ENCODE results near the gene CSK. TPM values are rescaled to one million over a fixed set of nuclear protein-coding genes. Genes with fewer than 3 reads are reported as not detected.

The CSK gene
- total RNA-seq, 2 donors from 2014 or later, result 64.3 to 68.5 TPM

DNA sequence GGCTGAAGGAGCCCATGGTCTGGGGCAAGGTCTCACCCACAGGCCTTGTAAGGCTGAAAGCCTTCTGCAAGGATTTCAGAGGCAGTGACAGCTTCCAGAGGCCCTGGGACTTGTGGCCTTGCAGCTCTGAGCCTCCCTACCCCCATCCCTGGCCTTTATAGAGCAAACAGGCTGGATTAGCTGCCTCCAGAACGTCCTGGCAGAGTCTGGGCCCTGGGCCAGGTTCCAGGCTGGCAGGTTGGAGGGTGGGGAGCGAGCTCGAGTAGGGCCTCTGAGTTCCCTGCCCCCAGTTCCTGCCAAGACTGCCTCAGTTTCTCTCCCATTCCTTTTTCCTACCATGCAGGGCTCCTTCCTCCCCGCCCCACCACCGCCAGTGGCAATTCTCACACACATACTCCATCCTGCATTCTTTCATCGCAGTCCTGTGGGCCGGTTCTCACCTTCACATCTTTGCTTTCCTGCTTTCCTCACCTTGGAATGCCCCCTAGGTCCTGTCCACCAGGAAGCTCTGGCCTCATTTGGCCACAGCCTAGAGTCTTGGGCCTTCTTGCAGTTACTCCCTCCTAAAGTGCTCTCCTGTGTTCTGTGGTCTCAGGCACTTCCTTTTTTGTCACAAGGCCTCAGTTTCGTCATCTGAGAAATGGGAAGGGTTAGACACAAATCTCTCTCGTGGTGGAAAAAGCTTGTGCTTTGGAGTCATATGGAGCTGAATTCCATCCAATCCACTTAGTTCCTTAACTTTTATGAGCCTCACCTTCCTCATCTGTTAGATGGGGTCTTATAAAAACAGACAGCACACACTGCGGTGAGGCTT, 33.4 kb downstream of the CSK start:
- Histone ChIP-seq H3K4me3 (ENCODE audit: low read length) (no peak overlapping the region), H3K4me1 (ENCODE audit: control insufficient read depth, insufficient read depth, low read length) (no peaks in the 10 kb centered on the region), H3K9ac (ENCODE audit: extremely low read depth, low read length, poor library complexity, severe bottlenecking) (no peak overlapping the region), H3K36me3 (ENCODE audit: control insufficient read depth, insufficient read depth, low read length) (no peaks in the 10 kb centered on the region), H3K9me3 (ENCODE audit: control insufficient read depth, low read length) (no peaks in the 10 kb centered on the region), H3K27ac (ENCODE audit: low read depth, low read length) (no peak overlapping the region), H3K27me3 (ENCODE audit: control insufficient read depth, insufficient read depth, low read length, poor library complexity, severe bottlenecking) (no peaks in the 10 kb centered on the region)
- H3K4me3 Mint-ChIP-seq, result no peak overlapping the region
- H3K36me3 Mint-ChIP-seq (ENCODE audit: low read depth), result no peaks in the 10 kb centered on the region
- no peak for DNase-seq
- H3K27me3 Mint-ChIP-seq (ENCODE audit: insufficient read depth), result peaks cover 2% of the 10 kb centered on the region
- H3K4me1 Mint-ChIP-seq, result peaks cover 7% of the 10 kb centered on the region
- H3K27ac Mint-ChIP-seq, result no peak overlapping the region
- H3K9me3 Mint-ChIP-seq, result no peaks in the 10 kb centered on the region
- 88 to 89% methylated on average over 6 to 10 of the region's 10 CpGs for WGBS, 2 experiments (ENCODE audit: insufficient coverage in 1 of 2, insufficient read length in 1 of 2)
- TF ChIP-seq, protein P1, sequence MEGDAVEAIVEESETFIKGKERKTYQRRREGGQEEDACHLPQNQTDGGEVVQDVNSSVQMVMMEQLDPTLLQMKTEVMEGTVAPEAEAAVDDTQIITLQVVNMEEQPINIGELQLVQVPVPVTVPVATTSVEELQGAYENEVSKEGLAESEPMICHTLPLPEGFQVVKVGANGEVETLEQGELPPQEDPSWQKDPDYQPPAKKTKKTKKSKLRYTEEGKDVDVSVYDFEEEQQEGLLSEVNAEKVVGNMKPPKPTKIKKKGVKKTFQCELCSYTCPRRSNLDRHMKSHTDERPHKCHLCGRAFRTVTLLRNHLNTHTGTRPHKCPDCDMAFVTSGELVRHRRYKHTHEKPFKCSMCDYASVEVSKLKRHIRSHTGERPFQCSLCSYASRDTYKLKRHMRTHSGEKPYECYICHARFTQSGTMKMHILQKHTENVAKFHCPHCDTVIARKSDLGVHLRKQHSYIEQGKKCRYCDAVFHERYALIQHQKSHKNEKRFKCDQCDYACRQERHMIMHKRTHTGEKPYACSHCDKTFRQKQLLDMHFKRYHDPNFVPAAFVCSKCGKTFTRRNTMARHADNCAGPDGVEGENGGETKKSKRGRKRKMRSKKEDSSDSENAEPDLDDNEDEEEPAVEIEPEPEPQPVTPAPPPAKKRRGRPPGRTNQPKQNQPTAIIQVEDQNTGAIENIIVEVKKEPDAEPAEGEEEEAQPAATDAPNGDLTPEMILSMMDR (conservative IDR thresholded peaks at IDR 0.05), result no peak

DNA sequence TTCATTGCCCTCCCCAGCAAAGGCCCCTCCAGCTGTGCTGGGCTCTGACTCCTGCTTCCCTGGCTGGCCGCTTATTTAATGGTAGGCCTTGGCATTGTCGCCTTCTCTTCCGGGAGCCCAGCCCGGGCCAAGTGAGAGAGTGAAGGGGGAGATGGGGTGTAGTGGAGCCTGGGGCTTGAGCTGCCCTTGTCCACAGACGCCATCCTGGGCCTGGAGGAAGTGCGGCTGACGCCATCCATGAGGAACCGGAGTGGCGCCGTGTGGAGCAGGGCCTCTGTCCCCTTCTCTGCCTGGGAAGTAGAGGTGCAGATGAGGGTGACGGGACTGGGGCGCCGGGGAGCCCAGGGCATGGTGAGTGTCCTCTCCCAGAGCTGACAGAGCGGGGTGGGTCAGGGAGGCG, 34.1 kb downstream of the CSK start:
- H3K27me3 ChIP-seq (ENCODE audit: control insufficient read depth, insufficient read depth, low read length, poor library complexity, severe bottlenecking), result no peaks in the 10 kb centered on the region
- peaks cover 2% of the 10 kb centered on the region for H3K27me3 Mint-ChIP-seq (ENCODE audit: insufficient read depth)
- H3K27ac Mint-ChIP-seq, result no peak overlapping the region
- no peaks in the 10 kb centered on the region for H3K36me3 ChIP-seq (ENCODE audit: control insufficient read depth, insufficient read depth, low read length)
- WGBS, 2 experiments (ENCODE audit: insufficient coverage in 1 of 2, insufficient read length in 1 of 2), result 91 to 94% methylated on average over 6 to 15 of the region's 15 CpGs
- no peak for DNase-seq
- no peaks in the 10 kb centered on the region for H3K9me3 Mint-ChIP-seq
- H3K9ac ChIP-seq (ENCODE audit: extremely low read depth, low read length, poor library complexity, severe bottlenecking), result no peak overlapping the region
- H3K4me1 Mint-ChIP-seq, result peaks cover 7% of the 10 kb centered on the region
- H3K36me3 Mint-ChIP-seq (ENCODE audit: low read depth), result no peaks in the 10 kb centered on the region
- H3K4me1 ChIP-seq (ENCODE audit: control insufficient read depth, insufficient read depth, low read length), result peaks cover 5% of the 10 kb centered on the region
- no peaks in the 10 kb centered on the region for H3K9me3 ChIP-seq (ENCODE audit: control insufficient read depth, low read length)
- H3K27ac ChIP-seq (ENCODE audit: low read depth, low read length), result no peak overlapping the region
- no peak overlapping the region for H3K4me3 ChIP-seq (ENCODE audit: low read length)
- TF ChIP-seq, protein P1 (conservative IDR thresholded peaks at IDR 0.05), result no peak
- H3K4me3 Mint-ChIP-seq, result no peak overlapping the region

DNA sequence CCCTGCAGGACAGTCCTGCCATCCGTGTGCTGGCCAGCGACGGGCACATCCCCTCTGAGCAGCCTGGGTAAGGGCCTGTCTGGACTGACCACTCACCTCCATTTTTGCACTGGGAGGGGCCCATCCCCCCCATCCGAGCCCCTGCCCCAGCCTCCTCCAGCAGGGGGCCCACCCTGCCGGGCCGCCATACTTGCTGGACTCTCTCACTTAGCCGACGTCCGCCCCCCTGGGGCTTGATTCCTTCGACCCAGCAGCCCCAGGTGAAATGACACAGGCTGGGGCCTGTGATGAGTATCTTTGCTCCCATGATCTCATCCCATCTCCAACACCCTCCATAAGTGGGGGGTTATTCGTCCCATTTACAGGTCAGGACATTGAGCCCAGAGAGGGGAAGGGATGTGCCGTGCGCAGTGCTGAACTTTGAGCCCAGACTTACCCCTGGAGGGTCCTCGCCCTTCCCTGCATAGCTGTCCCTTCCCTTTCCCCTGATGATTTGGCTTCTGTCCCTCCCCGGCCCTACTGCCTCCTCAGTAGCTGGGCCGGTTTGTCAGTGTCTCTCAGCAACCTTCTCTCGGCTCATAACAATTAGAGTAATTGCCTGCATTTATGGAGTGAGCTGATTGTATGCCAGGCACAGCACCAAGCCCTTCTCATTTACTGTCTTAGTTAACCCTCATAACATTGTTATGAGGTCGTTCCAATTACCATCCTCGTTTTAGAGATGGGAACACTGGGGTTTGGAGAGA, 34.9 kb downstream of the CSK start:
- peaks cover 2% of the 10 kb centered on the region for H3K27me3 Mint-ChIP-seq (ENCODE audit: insufficient read depth)
- no peaks in the 10 kb centered on the region for H3K36me3 ChIP-seq (ENCODE audit: control insufficient read depth, insufficient read depth, low read length)
- no peak overlapping the region for H3K27ac ChIP-seq (ENCODE audit: low read depth, low read length)
- no peak overlapping the region for H3K4me3 Mint-ChIP-seq
- H3K4me1 Mint-ChIP-seq, result peaks cover 7% of the 10 kb centered on the region
- H3K36me3 Mint-ChIP-seq (ENCODE audit: low read depth), result no peaks in the 10 kb centered on the region
- H3K27me3 ChIP-seq (ENCODE audit: control insufficient read depth, insufficient read depth, low read length, poor library complexity, severe bottlenecking), result no peaks in the 10 kb centered on the region
- peaks cover 9% of the 10 kb centered on the region for H3K4me1 ChIP-seq (ENCODE audit: control insufficient read depth, insufficient read depth, low read length)
- no peak overlapping the region for H3K27ac Mint-ChIP-seq
- no peak overlapping the region for H3K9ac ChIP-seq (ENCODE audit: extremely low read depth, low read length, poor library complexity, severe bottlenecking)
- 77 to 85% methylated on average over 10 to 19 of the region's 19 CpGs for WGBS, 2 experiments (ENCODE audit: insufficient coverage in 1 of 2, insufficient read length in 1 of 2)
- DNase-seq, result no peak
- no peaks in the 10 kb centered on the region for H3K9me3 Mint-ChIP-seq
- H3K9me3 ChIP-seq (ENCODE audit: control insufficient read depth, low read length), result no peaks in the 10 kb centered on the region
- H3K4me3 ChIP-seq (ENCODE audit: low read length), result no peak overlapping the region
- TF ChIP-seq, protein P1 (conservative IDR thresholded peaks at IDR 0.05), result peak; percentile 28

Data from endodermal cell (in vitro differentiated cells).